Measurements from ENCODE around the gene USF3.

GRCh38 chr3:113714702-113715101 lies 18.3 kb upstream of the USF3 start:
- TF ChIP-seq, protein P1, sequence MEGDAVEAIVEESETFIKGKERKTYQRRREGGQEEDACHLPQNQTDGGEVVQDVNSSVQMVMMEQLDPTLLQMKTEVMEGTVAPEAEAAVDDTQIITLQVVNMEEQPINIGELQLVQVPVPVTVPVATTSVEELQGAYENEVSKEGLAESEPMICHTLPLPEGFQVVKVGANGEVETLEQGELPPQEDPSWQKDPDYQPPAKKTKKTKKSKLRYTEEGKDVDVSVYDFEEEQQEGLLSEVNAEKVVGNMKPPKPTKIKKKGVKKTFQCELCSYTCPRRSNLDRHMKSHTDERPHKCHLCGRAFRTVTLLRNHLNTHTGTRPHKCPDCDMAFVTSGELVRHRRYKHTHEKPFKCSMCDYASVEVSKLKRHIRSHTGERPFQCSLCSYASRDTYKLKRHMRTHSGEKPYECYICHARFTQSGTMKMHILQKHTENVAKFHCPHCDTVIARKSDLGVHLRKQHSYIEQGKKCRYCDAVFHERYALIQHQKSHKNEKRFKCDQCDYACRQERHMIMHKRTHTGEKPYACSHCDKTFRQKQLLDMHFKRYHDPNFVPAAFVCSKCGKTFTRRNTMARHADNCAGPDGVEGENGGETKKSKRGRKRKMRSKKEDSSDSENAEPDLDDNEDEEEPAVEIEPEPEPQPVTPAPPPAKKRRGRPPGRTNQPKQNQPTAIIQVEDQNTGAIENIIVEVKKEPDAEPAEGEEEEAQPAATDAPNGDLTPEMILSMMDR (IDR thresholded peaks at IDR 0.05), result no peak
- no peak for TF ChIP-seq POLR2A (IDR thresholded peaks at IDR 0.05)

Measured in thyroid gland (tissue), 4 donors.